ENCODE results near the gene FFAR3.
"Not testable (repeated sequence)": the region's sequence is repeated elsewhere in the genome, so short reads cannot be mapped to it uniquely, and the experiment has no call there.

The FFAR3 gene

DNA sequence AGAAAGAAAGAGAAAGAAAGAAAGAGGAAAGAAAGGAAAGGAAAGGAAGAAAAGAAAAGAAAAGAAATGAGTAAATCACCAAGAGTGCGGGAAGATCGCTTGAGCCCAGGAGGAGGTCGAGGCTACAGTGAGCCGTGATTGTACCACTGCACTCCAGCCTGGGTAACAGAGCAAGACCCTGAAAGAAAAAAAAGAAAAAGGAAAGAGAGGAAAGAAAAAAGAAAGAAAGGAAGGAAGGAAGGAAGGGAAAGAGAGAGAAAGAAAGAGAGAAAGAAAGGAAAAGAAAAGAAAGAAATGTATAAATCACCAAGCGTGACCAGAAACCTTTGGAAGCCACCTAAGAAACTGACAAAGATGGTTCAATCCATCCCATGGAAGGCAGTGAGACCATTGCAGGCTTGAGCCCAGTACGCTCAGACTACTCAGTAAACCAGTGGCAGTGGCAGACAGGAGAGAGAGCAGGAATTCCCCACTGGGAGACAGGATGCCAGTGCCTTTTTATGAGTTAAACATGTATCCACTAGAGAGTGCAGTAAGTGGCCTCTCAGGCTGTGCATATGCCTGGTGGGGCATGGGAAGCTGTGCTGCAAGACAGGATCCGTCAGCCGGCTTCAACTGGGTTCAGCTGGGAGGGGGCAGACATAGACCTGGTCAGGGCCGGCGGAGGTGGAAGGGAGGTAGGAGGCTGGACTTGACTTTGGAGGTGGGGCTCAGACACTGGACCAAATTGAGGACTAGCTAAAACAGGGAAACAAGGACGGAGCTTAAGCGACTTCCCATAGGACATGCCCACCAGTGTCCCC lies 17.4 kb downstream of the FFAR3 start:
- DNase-seq (ENCODE audit: low spot score) = no peak

DNA sequence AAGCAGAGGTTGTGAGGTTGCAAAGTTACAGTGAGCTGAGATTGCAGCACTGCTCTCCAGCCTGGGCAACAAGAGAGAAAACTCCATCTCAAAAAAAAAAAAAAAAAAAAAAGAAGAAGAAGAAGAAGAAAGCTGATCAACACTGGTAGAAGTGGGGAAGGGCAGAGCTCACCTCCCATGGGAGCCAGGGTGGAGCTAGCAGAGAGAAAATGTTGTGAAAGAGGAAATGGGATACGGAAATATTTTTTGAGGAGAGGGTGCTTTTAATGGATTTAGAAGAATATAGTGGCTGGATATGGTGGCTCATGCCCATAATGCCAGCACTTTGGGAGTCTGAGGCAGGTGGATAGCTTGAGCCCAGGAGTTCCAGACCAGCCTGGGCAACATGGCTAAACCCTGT lies 19.4 kb downstream of the FFAR3 start:
- no peak for DNase-seq (ENCODE audit: low spot score)

DNA sequence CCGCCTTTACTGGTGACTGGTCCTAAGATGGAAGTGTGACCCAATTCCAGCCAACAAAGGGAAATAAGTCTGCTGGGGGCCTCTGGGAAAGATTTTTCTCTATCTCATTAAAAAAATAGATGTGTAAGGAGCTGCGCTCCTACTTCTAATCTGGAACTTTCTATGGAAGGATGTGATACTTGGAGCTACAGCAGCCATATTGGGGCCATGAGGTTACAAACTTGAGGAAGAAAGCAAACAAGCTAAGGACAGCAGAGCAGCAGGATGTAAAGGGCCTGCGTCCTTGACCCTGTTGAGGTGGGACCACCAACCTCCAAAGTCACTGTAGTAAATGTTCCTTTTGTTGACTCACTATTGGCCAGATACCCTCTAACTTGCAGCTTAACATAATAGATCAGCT lies 20.1 kb downstream of the FFAR3 start:
- DNase-seq (ENCODE audit: low spot score) = no peak

DNA sequence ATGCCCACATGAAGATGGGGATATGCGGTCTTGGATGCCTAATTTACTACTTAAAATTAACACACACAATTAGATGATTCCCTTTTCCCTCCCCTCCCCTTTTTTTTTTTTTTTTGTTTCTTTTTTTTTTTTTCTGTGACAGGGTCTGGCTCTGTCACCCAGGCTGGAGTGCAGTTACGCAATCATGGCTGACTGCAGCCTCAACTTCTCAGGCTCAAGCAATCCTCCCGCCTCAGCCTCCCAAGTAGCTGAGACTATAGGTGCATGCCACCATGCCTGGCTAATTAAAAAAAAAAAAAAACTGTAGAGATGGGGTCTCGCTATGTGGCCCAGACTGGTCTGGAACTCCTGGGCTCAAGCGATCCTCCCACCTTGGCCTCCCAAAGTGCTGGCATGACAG lies 21.3 kb downstream of the FFAR3 start:
- DNase-seq (ENCODE audit: low spot score) = not testable (repeated sequence)

DNA sequence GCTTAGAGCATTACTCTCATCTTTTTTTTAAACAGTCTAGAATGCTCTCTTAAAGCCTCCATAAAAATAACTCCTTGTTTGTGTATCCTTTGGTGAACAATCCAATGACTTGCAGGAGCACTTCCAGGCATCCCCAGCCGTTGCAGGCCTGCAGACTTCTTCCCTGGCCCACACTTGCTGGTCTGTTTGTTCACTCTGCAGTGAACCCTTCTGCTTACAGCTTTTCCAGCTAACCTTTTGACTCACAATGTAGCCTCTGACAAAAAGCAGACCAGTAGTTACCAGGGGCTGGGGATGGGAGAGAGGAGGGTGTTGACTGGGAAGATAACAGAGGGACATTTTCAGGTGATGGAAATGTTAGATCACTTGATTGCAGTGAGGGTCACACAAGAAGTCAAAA lies 21.7 kb downstream of the FFAR3 start:
- DNase-seq (ENCODE audit: low spot score) = no peak

DNA sequence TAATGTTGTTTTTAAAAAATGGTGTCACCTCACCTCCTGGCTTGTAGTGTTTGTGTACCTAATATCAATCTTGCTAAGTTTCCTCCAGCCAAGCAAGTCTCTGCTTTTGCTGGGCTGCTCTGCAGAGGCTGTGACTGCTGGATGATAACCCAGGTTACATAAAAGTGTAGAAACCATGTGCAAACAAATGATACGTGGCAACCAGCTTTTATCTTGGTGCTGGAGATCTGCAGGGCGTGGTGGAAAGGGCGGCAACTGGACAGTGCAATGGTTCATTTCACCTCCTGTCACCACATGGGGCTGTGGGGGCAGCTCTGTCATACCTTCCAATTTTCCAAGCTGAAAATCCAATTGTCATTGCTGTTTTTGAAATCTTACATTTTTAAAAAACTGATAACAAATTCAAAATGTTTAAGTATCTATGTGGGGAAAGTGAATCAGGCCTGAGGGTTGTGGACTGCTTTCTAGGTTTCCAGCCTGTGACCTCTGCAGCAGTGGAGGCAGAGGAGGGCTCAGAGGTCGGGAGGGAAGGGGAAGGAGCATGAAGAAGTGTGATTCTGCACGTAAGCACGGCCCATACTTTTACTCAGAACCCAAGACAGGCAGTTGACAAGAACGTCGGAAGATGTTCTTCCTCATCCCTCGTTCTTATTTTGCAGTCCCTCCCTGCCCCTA lies 22.3 kb downstream of the FFAR3 start:
- no peak for DNase-seq (ENCODE audit: low spot score)

DNA sequence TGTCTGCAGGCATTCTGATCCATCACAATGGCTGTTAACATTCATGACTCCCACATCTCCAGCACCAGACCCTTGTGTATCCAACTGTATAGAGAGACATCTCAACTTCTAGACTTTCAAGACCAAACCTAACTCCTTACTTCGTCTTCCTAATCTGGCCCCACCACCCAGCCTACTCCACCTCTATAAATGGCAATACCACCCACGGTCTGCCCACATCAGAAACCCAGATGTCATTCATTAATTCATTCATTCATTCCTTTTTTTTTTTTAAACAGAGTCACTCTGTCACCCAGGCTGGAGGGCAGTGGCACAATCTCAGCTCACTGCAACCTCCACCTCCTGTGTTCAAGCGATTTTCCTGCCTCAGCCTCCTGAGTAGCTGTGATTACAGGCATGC lies 23.1 kb downstream of the FFAR3 start:
- DNase-seq (ENCODE audit: low spot score) = no peak

DNA sequence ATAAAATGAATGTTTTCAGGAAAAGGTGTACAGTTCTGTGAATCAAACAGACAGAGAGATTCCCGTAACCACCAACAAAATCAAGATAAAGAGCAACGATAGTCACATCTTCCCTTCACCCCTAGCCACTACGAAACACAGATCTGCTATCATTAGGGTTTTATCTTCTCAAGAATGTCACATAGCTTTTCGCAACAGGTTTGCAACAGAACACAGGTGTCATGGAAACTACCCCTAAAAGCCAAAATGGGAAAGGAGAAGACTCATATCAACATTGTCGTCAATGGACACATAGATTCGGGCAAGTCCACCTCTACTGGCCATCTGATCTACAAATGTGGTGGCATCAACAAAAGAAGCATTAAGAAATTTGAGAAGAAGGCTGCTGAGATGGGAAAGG lies 23.7 kb downstream of the FFAR3 start:
- DNase-seq (ENCODE audit: low spot score) = no peak

DNA sequence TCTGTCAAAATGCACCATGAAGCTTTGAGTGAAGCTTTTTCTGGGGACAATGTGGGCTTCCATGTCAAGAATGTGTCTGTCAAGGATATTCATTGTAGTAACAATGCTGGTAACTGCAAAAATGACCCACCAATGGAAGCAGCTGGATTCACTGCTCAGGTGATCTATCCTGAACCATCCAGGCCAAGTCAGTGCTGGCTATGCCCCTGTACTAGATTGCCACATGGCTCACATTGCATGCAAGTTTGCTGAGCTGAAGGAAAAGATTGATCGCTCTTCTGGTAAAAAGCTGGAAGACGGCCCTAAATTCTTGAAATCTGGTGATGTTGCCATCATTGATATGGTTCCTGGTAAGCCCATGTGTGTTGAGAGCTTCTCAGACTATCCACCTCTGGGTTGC lies 25.3 kb downstream of the FFAR3 start:
- no peak for DNase-seq (ENCODE audit: low spot score)

DNA sequence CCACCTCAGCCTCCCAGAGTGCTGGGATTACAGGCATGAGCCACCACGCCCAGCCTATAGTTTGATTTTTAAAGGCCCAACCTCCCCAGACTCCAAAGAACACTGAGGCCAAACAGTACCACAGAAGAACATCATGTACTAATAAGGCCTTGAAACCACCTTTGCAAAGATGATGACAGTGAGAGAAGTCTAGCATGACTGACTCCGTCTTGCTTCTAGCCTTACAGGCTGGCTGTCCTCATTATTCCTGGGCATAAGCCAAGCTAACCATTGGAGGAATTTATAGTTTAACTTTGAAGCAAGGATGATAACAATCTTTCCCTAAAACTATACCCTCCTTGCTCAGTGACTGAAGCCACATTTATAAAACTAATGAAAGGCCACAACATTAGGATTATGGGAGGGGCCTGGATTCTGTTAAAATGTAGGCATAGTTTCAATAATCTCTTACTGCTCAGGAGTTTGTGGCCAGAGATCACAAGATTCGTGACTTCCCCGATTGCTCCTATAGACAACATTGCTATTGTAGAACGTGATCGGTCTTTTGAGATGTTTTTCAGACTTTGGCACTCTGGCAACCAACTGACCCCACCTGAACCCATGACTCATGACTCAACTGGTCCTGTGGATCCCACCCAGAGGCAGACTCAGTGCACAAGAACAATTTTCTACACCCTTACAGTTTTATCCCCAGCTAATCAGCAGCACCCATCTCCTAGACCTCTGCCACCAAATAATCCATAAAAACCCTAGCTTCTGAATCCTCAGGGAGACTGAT lies 30.2 kb downstream of the FFAR3 start:
- DNase-seq (ENCODE audit: low spot score) = no peak

DNA sequence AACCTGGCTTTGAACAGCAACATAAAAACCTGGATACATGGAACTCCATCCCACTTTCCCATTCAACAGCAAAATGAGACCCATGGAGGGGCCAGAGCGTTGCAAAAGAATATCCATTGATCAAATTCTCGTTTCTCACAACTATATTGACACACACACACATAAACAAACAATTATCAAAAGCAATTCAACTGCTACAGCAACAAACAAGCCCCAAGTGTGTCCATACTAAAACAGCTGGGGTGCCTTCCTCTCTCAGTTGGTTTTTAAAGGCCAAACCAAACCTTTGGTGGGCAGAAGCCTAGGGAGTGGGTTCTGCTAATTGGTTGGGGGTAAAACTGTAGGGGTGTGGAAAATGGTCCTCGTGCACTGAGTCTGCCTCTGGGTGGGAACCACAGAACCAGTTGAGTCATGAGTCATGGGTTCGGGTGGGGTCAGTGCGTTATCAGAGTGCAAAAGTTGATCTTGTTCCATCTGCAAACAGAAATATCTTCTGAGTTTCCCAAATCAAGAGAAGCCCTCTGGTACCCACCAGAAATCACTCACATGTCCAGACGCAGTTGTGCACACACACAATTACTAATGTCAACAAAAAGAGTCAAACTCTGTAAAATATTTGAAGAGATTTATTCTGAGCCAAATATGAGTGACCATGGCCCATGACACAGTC lies 31.1 kb downstream of the FFAR3 start:
- DNase-seq (ENCODE audit: low spot score) = no peak

DNA sequence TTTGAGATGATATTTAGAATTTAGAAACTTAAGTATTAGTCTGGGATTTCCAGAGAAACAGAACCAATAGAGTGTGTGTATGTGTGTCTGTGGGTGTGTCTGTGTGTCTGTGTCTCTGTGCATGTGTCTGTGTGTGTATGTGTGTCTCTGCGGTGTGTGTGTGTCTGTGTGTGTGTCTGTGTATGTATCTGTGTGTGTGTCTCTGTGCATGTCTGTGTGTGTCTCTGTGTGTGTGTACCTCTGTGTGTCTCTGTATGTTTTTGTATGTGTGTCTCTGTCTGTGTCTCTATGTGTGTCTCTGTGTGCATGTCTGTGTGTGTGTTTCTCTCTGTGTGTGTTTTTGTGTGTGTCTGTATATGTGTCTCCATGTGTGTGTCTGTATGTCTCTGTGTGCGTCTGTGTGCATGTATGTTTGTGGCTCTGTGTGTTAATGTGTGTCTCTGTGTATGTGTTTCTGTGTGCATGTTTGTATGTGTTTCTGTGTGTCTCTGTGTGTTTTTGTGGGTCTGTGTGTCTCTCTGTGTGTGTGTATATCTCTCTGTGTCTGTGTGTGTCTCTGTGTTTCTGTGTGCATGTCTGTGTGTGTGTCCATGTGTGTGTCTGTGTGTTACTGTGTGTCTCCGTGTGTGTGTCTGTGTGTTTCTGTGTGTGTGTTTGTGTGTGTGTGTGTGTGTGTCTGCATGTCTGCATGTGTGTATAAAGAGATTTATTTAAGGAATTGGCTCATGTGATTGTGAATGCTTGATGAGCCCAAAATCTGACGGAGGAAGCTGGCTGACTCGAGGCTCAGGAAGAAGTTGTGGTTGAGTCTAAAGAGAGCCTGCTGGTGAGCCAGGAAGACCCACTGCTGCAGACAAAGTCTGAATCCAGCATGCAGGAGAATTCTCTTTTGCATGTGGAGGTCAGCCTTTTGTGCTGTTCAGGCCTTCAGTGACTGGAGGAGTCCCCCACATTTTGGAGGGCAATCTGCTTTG lies 34.8 kb downstream of the FFAR3 start:
- DNase-seq (ENCODE audit: low spot score) = peak; percentile 6

DNA sequence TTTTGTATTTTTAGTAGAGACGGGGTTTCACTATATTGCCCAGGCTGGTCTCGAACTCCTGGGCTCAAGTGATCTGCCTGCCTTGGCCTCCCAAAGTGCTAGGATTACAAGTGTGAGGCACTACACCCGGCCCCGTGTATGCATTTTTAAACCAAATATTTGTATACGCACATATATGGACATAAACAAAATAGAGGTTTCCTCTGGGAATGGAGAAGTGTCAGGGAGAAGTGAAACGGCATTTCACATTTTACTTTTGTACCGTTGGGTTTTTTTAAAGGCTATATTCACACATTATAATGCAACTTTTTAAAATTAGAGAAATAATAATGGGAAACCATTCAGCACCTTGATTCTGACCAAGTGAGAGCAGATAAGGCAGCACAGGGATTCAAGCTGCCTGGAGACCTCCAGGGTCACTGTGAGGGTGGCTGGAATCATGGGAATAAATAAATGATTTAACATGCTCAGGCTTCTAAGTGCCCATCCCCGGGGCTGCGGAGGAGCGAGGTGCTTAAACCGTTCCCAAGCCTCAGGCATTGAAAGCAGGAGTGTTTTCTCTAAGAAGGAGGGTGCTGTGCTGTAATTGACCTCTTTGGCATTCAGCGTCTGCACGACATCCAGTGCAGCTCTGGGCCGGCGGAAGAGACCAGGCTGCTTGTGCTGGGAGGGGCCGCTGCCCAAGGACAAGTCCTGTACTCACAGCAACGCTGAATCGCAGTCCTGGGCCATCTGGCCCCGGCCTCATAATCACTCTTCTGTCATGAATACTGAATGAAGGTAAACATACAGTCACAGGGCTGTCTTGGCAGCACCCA lies 37.3 kb downstream of the FFAR3 start:
- peak; percentile 7 for DNase-seq (ENCODE audit: low spot score)

DNA sequence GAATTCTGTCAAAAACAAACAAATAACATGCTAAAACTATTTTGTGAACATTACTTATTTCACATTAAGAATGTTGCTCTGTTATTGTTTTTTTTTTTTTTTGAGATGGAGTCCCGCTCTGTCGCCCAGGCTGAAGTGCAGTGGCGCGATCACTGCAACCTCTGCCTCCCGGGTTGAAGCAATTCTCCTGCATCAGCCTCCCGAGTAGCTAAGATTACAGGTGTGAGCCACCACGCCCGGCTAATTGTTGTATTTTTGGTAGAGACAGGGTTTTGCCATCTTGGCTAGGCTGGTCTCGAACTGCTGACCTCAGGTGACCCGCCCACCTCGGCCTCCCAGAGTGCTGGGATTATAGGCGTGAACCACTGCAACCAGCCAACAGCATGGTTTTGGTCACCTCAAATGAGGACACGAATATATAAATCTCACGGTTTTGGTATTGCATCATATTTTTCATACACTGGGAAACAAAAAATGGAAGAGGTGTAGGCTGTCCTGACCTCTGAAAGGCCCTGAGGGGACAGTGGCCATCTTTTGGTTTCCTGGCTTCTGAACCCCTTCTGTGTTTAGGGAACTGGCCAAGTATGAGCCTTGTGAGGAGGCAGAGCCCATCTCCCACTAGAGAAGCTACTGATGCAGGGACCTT lies 38.1 kb downstream of the FFAR3 start:
- DNase-seq (ENCODE audit: low spot score) = no peak

DNA sequence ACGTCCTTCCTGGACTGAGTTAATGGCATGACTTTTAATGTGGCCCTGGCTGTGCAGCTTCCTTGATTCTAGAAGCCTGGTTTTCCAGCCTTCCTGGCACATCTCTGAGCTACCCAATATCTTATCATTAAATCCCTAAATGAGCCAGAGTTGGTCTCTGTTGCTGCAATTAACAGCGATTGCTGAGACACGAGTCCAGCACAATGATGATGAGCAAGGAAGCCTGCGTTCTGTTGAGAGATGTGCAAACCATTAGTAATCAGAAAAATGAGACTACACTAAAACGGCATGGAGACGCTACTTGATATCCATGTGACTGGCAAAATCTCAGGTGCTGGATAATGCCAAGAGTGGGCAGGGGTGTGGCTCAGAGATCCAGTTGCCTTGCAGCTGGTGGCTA lies 38.8 kb downstream of the FFAR3 start:
- DNase-seq (ENCODE audit: low spot score) = no peak

DNA sequence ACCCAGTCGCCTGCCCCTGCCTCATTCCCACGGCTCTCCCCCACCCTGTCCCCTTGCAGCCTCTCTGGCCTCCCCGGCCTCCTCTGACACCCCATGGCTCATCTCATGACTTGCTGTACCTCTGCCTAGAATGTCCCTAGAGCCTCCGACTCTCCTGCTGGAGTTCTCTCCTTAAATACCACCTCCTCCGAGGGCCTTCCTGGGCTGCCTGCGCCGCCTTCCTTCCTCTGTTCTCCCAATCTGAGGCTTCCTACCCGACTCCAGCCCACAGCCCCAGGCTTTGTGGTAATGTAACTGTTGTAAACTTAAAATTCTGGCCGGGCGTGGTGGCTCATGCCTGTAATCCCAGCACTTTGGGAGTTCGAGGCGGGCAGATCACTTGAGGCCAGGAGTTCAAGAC lies 40.3 kb downstream of the FFAR3 start:
- no peak for DNase-seq (ENCODE audit: low spot score)

DNA sequence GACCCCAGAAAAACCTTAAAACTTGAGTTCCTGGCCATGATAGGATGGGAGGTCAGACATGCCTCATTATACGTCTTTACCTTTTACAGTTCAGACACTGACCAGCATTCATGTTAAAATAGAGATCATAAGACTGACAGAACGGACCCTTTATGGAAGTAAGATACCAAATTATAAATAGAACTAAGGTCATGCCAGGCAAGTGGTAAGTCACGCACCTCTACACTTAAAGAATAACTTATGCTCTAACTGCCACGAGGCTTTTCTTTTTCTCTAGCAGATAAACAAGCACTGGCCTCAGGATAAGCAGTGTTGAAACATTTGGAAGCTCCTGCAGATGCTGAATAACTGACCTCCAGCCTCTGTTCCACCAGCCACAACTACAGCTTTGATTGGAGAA lies 41.0 kb downstream of the FFAR3 start:
- no peak for DNase-seq (ENCODE audit: low spot score)

DNA sequence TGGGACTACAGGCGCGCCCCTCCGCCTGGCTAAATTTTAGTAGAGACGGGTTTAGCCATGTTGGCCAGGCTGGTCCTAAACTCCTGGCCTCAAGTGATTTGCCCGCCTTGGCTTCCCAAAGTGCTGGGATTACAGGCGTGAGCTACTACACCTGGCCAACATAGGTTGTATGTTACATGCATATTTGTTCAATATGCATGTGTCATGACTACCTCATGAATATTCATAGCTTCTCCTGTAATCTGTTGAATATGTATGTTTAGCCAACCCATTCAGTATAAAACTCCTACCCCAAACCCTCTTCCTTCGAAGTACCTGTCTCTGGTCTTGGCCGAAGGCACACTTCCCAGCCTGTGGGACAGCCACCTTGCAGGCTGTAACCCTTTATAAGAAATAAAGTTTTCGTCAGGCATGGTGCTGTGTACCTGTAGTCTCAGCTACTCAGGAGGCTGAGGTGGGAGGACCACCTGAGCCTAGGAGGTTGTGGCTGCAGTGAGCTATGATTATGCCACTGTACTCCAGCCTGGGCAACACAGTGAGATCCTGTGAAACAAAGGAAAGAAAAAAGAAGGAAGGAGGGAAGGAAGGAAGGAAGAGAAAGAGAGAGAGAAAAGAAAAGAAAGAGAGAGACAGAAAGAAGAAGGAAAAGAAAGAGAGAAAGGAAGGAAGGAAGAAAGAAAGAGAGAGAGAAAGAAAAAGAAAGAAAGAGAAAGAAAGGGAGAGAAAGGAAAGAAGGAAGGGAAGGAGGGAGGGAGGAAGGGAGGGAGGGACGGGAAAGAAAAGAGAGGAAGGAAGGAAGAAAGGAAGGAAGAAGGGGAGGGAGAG lies 41.9 kb downstream of the FFAR3 start:
- DNase-seq (ENCODE audit: low spot score) = no peak

DNA sequence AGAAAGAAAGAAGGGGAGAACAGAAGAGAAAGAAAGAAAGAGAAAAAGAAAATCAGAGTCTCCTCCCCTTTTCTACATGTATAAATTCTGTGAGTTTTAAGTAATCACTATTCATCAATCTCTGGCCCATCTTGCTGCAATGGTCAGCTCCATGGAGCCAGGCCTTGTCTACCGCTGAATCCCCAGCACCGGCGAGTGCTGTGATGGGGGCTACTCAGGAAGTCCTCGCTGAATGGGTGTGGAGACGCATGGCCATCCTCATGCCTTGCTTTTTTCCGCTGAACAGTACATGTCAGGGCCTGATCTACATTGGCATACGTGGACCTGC lies 42.5 kb downstream of the FFAR3 start:
- DNase-seq (ENCODE audit: low spot score) = no peak
